ENCODE measurements around the gene HMCN2.

HMCN2 gene

DNA sequence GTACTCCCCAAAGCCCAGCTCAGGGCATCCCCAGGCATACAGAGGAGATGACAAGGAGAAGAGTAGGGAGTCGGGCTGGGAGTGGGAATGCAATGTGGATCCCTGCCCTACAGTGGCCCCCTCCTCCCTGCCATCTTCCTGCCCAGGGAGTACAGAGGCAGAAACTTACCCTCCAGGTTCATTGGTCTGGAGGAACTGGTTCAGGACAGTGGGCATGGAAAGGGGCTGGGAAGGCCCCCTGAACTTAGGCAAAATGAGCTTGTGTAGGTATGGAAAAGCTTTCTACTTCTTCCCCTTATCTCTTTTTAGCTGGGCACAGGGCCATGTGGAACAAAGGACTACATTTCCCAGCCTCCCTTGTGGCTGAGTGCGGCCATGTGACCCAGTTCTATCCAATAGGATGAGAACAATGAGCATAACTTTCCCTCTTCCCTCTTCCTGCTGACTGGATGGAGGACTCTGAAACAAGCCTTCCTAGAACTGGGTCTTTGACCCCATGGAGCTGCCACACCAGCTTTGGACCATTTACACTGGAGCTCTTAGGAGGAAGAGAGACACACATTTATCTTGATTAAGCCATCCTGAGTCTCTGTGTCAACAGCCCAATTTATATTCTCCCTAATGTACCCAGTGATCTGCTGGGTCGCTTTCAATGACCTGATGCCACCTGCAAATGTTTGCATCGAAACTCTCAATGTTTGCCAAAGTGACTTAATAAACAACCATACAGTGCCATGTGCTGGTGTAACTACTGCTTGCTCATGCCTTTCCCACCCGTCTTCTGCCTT lies 25.0 kb upstream of the HMCN2 start:
- no peak overlapping the region for H3K9ac ChIP-seq (ENCODE audit: insufficient read length, low read depth)
- H3K4me1 ChIP-seq (ENCODE audit: insufficient read depth, insufficient read length), result peaks cover 27% of the 10 kb centered on the region
- peaks cover 7% of the 10 kb centered on the region for H3K27me3 ChIP-seq (ENCODE audit: insufficient read depth, insufficient read length)
- H3K36me3 ChIP-seq (ENCODE audit: insufficient read depth, insufficient read length, low read length), result peaks cover 5% of the 10 kb centered on the region
- peak; percentile 69 for DNase-seq (ENCODE audit: low read depth, low spot score)
- H3K4me3 ChIP-seq (ENCODE audit: insufficient read length, low read depth), result no peak overlapping the region
- no peaks in the 10 kb centered on the region for H3K9me3 ChIP-seq (ENCODE audit: insufficient read depth, low read length)
- TF ChIP-seq YY1 (IDR thresholded peaks at IDR 0.05; ENCODE audit: insufficient read depth, insufficient read length) (no peak), SUZ12 (IDR thresholded peaks at IDR 0.05; ENCODE audit: extremely low read depth, insufficient read depth, insufficient read length) (no peak), ZNF274 (IDR thresholded peaks at IDR 0.05; ENCODE audit: low read depth, low read length) (no peak)

GRCh38 chr9:130241198-130241535 lies 24.4 kb upstream of the HMCN2 start:
- no peak overlapping the region for H3K9ac ChIP-seq (ENCODE audit: insufficient read length, low read depth)
- H3K4me1 ChIP-seq (ENCODE audit: insufficient read depth, insufficient read length), result peaks cover 24% of the 10 kb centered on the region
- no peak overlapping the region for H3K4me3 ChIP-seq (ENCODE audit: insufficient read length, low read depth)
- H3K9me3 ChIP-seq (ENCODE audit: insufficient read depth, low read length), result no peaks in the 10 kb centered on the region
- peaks cover 7% of the 10 kb centered on the region for H3K27me3 ChIP-seq (ENCODE audit: insufficient read depth, insufficient read length)
- DNase-seq (ENCODE audit: low read depth, low spot score), result no peak
- H3K36me3 ChIP-seq (ENCODE audit: insufficient read depth, insufficient read length, low read length), result peaks cover 5% of the 10 kb centered on the region
- TF ChIP-seq ZNF274 (IDR thresholded peaks at IDR 0.05; ENCODE audit: low read depth, low read length) (no peak), SUZ12 (IDR thresholded peaks at IDR 0.05; ENCODE audit: extremely low read depth, insufficient read depth, insufficient read length) (no peak), YY1 (IDR thresholded peaks at IDR 0.05; ENCODE audit: insufficient read depth, insufficient read length) (no peak)

DNA sequence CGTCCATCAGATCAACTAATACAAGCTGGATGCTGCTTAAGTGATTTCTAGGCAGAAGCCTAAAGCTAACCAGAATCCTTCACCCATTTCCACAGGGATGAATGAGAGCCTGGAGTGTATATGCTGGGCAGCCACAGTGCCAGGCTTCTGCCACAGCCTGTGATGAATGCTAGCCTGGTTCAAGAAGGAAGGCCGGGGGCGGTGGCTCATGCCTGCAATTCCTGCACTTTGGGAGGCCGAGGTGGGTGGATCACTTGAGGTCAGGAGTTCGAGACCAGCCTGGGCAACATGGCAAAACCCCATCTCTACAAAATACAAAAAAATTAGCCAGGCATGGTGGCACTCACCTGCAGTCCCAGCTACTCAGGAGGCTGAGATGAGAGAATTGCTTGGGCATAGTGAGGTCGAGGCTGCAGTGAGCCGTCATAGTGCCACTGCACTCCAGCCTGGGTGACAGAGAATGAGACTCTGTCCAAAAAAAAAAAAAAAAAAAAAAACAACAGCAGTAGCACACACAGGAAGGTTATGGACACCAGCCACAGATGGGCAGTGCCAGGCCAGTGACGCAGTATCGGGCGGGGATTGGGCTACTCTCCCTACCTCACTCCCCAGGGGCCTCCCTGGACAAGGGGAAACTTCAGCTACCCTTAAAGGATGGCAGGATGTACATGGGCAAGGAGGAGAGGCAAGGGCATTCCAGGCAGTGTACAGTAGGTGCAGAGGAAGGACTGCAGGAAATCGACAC lies 23.1 kb upstream of the HMCN2 start:
- no peak for DNase-seq (ENCODE audit: low read depth, low spot score)
- H3K9ac ChIP-seq (ENCODE audit: insufficient read length, low read depth), result no peak overlapping the region
- no peak overlapping the region for H3K4me3 ChIP-seq (ENCODE audit: insufficient read length, low read depth)
- peaks cover 7% of the 10 kb centered on the region for H3K27me3 ChIP-seq (ENCODE audit: insufficient read depth, insufficient read length)
- no peaks in the 10 kb centered on the region for H3K36me3 ChIP-seq (ENCODE audit: insufficient read depth, insufficient read length, low read length)
- H3K4me1 ChIP-seq (ENCODE audit: insufficient read depth, insufficient read length), result peaks cover 20% of the 10 kb centered on the region
- TF ChIP-seq YY1 (IDR thresholded peaks at IDR 0.05; ENCODE audit: insufficient read depth, insufficient read length) (no peak), SUZ12 (IDR thresholded peaks at IDR 0.05; ENCODE audit: extremely low read depth, insufficient read depth, insufficient read length) (no peak), ZNF274 (IDR thresholded peaks at IDR 0.05; ENCODE audit: low read depth, low read length) (no peak)
- H3K9me3 ChIP-seq (ENCODE audit: insufficient read depth, low read length), result no peaks in the 10 kb centered on the region

GRCh38 chr9:130243015-130243881 lies 22.3 kb upstream of the HMCN2 start:
- Histone ChIP-seq H3K9ac (ENCODE audit: insufficient read length, low read depth) (peak overlapping the region; percentile 43), H3K27me3 (ENCODE audit: insufficient read depth, insufficient read length) (peaks cover 7% of the 10 kb centered on the region), H3K4me3 (ENCODE audit: insufficient read length, low read depth) (no peak overlapping the region), H3K36me3 (ENCODE audit: insufficient read depth, insufficient read length, low read length) (no peaks in the 10 kb centered on the region), H3K4me1 (ENCODE audit: insufficient read depth, insufficient read length) (peaks cover 20% of the 10 kb centered on the region), H3K9me3 (ENCODE audit: insufficient read depth, low read length) (no peaks in the 10 kb centered on the region)
- no peak for TF ChIP-seq YY1 (IDR thresholded peaks at IDR 0.05; ENCODE audit: insufficient read depth, insufficient read length)
- TF ChIP-seq SUZ12 (IDR thresholded peaks at IDR 0.05; ENCODE audit: extremely low read depth, insufficient read depth, insufficient read length), result no peak
- no peak for TF ChIP-seq ZNF274 (IDR thresholded peaks at IDR 0.05; ENCODE audit: low read depth, low read length)
- DNase-seq (ENCODE audit: low read depth, low spot score), result no peak

GRCh38 chr9:130243882-130244170 lies 21.7 kb upstream of the HMCN2 start:
- no peaks in the 10 kb centered on the region for H3K9me3 ChIP-seq (ENCODE audit: insufficient read depth, low read length)
- H3K9ac ChIP-seq (ENCODE audit: insufficient read length, low read depth), result peak overlapping the region; percentile 43
- H3K36me3 ChIP-seq (ENCODE audit: insufficient read depth, insufficient read length, low read length), result no peaks in the 10 kb centered on the region
- TF ChIP-seq SUZ12 (IDR thresholded peaks at IDR 0.05; ENCODE audit: extremely low read depth, insufficient read depth, insufficient read length) (no peak), YY1 (IDR thresholded peaks at IDR 0.05; ENCODE audit: insufficient read depth, insufficient read length) (no peak), ZNF274 (IDR thresholded peaks at IDR 0.05; ENCODE audit: low read depth, low read length) (no peak)
- no peak for DNase-seq (ENCODE audit: low read depth, low spot score)
- no peak overlapping the region for H3K4me3 ChIP-seq (ENCODE audit: insufficient read length, low read depth)
- peaks cover 7% of the 10 kb centered on the region for H3K27me3 ChIP-seq (ENCODE audit: insufficient read depth, insufficient read length)
- H3K4me1 ChIP-seq (ENCODE audit: insufficient read depth, insufficient read length), result peaks cover 17% of the 10 kb centered on the region

DNA sequence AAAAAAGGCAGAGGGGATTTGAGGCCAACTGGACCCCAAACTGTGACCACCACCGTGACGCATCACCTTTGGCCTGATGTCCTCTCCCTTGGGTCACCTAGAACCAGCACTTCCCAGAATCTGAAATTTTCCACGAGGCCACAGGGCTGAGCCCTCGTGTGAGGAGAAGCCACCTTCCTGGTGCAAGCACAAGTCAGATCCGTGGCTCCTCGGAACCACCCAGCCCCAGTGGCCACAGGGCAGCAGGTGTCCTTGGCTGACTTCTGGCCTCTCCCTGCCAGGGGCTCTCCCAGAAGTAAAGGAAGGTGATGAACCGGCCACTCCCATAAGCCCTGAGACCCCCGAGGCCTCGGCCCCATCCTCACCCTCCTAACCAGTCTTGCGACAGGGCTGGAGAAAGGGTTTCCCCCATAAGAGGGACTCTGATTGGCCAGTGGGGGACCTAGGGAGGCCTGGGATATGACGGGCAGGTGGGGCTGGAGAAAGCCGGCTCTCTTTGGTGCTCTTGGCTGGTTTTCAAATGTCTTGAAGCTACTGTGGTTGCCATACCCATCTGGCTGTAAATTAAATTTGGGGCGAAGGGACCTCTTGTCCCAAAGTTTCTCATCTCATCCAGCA lies 20.9 kb upstream of the HMCN2 start:
- no peak for DNase-seq (ENCODE audit: low read depth, low spot score)
- Histone ChIP-seq H3K9me3 (ENCODE audit: insufficient read depth, low read length) (no peaks in the 10 kb centered on the region), H3K4me1 (ENCODE audit: insufficient read depth, insufficient read length) (peaks cover 13% of the 10 kb centered on the region), H3K27me3 (ENCODE audit: insufficient read depth, insufficient read length) (peaks cover 7% of the 10 kb centered on the region), H3K9ac (ENCODE audit: insufficient read length, low read depth) (no peak overlapping the region), H3K36me3 (ENCODE audit: insufficient read depth, insufficient read length, low read length) (no peaks in the 10 kb centered on the region), H3K4me3 (ENCODE audit: insufficient read length, low read depth) (no peak overlapping the region)
- TF ChIP-seq ZNF274 (IDR thresholded peaks at IDR 0.05; ENCODE audit: low read depth, low read length), result no peak
